Measurements from ENCODE around the gene HIVEP1.
"Not testable (repeated sequence)": the region's sequence is repeated elsewhere in the genome, so short reads cannot be mapped to it uniquely, and the experiment has no call there.

Gene HIVEP1

GRCh38 chr6:12129523-12129922 lies 117.4 kb downstream of the HIVEP1 start:
- DNase-seq: no peak

- DNase-seq: no peak
These were observed 120.5 kb downstream of the HIVEP1 start for GRCh38 chr6:12132351-12133222.

- no peak for DNase-seq
These were observed 122.5 kb downstream of the HIVEP1 start for GRCh38 chr6:12134581-12134980.

GRCh38 chr6:12134991-12135390 lies 122.9 kb downstream of the HIVEP1 start:
- no peak for DNase-seq

GRCh38 chr6:12136905-12137304 lies 124.8 kb downstream of the HIVEP1 start:
- no peak for DNase-seq

GRCh38 chr6:12137480-12137879 lies 125.4 kb downstream of the HIVEP1 start:
- peak; percentile 22 for DNase-seq

GRCh38 chr6:12138381-12138780 lies 126.3 kb downstream of the HIVEP1 start:
- DNase-seq: no peak

- no peak for DNase-seq
These were observed 126.8 kb downstream of the HIVEP1 start for GRCh38 chr6:12138936-12139335.

GRCh38 chr6:12147557-12148316 lies 135.6 kb downstream of the HIVEP1 start:
- DNase-seq: no peak

GRCh38 chr6:12148317-12148801 lies 136.2 kb downstream of the HIVEP1 start:
- DNase-seq: no peak

- DNase-seq: no peak
These were observed 136.7 kb downstream of the HIVEP1 start for GRCh38 chr6:12148841-12149240.

- no peak for DNase-seq
These were observed 137.9 kb downstream of the HIVEP1 start for GRCh38 chr6:12149944-12150510.

- DNase-seq: no peak
These were observed 138.8 kb downstream of the HIVEP1 start for GRCh38 chr6:12150812-12151432.

- DNase-seq: no peak
These were observed 139.3 kb downstream of the HIVEP1 start for GRCh38 chr6:12151433-12151820.

- no peak for DNase-seq
These were observed 140.2 kb downstream of the HIVEP1 start for GRCh38 chr6:12152023-12152970.

- not testable (repeated sequence) for DNase-seq
These were observed 143.7 kb downstream of the HIVEP1 start for GRCh38 chr6:12155769-12156168.

GRCh38 chr6:12158686-12159415 lies 146.7 kb downstream of the HIVEP1 start:
- no peak for DNase-seq

GRCh38 chr6:12160326-12160725 lies 148.2 kb downstream of the HIVEP1 start:
- DNase-seq: no peak

GRCh38 chr6:12162213-12162612 lies 150.1 kb downstream of the HIVEP1 start:
- DNase-seq: no peak

GRCh38 chr6:12163149-12163548 lies 151.0 kb downstream of the HIVEP1 start:
- no peak for DNase-seq
